Medulla oblongata (tissue), 1 donor: Measurements from ENCODE around the gene CNIH2.
"Not testable (repeated sequence)": the region's sequence is repeated elsewhere in the genome, so short reads cannot be mapped to it uniquely, and the experiment has no call there.

Source experiments
- DNase-seq: peaks from one replicate; pipeline ENCODE4 v3.0.0-alpha.2; 2015; ENCODE audit errors: extremely low spot score

Gene CNIH2

DNA sequence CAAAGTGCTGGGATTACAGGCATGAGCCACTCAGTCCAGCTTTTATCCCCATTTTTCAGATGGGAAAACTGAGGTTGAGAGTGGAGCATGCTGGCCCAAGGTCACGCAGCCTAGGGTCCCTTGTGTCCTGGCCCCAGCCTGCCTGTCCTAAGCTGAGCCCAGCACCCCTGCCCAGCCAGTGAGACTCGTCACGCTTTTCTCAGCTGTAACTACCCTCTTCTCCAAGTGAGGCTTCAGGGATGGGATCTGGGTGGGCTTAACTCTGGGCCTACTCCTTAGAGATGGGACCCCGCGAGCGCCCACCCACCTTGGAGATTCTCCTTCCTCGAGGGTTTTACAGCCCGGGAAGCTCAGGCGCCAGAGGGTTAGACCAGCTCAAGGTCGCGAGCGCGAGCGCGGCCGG, 13.3 kb downstream of the CNIH2 start:
- peak; percentile 14 for DNase-seq

DNA sequence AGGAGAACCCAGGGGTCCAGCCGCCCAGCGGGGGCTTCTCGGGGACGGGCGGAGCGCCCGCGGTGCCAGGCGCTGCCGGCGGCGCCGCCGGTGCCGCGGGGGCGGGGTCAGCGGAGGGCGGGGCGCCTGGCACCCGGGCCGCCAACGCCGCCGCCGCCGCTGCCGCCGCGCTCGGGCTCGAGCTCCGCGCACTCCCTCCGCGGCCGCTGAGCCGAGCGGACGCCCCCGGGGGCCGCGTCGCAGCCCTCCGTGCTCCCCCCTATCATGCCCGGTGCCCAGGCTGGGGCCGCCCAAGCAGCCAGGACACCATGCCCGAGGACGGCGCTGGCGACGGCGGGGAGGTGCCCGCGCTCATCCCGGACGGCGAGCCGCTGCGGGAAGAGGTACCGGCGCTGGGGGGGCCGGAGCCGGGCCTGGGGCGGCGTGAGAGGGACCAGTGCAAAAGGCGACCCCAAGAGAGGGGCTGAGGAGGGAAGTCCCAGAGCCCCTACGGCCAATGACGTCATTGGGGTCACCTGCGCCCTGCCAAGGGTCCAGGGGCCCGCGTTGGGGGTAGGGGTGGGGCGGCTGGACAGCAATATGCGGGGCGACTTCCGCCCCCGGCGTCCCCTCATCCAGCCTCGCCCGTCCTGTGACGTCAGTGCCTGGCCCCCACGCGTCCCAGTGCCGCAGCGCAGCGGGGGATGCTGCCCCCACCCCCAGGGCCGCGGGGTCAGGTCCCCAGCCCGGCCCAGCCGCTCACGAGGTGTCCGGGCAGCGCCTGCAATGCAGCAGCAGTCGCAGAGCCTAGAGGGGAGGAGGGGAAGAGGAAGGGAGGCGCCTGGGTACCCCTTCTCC, 13.9 kb downstream of the CNIH2 start, which contains the start of gene TMEM151A:
Gene TMEM151A, plus strand, starts transcription at position 189 of the 837 bp plus-strand sequence. Its CDS starts 120 bp downstream, at position 309.
- peak; percentile 43 for DNase-seq

DNA sequence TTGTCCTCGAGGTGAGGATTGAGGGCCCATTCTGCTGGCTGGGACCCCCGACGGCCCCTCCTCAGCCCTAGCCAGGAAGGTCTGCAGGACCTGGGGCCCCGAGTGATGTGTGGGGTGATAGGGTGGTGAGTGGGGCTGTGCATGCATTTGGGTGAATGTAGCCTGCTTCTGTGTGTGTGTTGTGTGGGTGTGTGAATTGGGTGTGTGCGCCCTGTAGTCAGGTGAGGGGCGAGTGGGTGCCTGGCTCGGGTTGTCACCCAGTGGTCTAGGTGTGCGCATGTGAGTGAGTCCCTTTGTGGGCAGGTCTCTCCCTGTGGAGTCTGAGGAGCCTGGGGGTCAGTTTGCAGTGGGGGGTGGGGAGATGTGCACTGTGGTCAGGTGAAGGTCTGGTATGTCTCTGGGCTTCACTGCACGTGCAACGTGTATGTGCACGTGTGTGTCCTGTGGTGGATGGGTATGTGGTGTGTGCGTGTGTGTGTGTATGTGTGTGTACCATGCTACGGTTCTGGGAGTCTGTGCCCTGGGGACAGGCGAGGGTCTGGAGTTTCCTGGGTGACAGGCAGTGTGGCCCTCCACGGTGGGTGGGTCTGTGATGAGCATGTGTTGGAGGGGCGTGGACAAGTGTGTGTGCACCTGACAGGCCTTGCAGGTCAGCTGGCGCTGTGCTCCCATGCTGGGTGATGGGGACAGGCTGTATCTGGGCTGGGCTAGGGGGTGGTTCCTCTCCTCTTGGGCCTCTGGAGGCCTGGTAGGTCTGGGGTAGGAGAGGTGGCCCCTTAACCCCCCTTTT, 14.8 kb downstream of the CNIH2 start:
- DNase-seq = peak; percentile 25

DNA sequence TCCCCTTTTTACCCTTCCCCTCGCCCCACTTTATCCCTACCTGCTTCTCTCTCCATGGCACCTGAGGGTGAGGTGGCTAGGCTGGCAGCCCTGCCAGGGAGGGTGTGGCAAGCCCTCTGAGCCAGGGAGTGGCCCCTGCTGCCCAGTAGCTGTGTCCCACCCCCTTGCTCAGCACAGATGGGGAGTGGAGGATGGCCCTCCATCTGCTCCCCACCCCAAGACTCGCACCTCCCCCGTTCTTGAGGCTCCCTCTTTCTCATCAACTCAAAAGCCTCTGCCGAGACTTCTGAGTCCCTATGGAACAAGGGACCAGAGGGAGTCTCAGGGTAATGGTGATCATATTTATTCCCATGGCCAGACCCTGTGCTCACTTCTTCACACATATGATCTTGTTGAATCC, 15.4 kb downstream of the CNIH2 start:
- no peak for DNase-seq

DNA sequence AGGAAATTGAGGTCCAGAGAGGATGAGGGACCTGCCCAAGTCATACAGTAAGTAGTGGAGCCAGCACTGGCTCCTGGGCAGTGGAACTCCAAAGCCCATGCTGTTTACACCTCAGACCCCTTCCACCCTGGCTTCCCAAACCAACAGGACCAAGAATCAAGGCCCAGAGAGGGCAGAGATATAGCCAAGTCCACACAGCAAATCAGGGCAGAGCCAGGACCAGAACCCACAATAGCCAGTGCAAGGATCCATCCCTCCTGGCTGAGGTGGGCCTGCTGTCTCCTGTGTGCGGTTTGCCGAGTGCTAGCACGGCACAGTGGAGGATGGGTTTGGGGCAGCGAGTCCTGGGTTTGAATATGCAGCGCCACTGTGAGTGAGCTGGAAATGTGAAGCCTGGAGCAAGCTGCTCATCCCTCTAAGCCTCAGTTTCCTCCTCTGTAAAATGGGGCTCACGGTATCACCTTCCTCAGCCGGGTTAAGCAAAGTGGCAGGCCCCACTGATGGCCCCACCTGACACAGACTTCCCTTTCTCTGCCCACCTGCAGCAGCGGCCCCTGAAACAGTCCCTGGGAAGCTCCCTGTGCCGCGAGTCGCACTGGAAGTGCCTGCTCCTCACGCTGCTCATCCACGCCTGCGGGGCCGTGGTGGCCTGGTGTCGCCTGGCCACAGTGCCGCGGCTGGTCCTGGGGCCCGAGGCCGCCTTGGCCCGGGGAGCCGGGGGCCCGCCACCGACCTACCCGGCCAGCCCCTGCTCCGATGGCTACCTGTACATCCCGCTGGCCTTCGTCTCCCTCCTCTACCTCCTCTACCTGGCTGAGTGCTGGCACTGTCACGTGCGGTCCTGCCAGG, 16.0 kb downstream of the CNIH2 start:
- no peak for DNase-seq

DNA sequence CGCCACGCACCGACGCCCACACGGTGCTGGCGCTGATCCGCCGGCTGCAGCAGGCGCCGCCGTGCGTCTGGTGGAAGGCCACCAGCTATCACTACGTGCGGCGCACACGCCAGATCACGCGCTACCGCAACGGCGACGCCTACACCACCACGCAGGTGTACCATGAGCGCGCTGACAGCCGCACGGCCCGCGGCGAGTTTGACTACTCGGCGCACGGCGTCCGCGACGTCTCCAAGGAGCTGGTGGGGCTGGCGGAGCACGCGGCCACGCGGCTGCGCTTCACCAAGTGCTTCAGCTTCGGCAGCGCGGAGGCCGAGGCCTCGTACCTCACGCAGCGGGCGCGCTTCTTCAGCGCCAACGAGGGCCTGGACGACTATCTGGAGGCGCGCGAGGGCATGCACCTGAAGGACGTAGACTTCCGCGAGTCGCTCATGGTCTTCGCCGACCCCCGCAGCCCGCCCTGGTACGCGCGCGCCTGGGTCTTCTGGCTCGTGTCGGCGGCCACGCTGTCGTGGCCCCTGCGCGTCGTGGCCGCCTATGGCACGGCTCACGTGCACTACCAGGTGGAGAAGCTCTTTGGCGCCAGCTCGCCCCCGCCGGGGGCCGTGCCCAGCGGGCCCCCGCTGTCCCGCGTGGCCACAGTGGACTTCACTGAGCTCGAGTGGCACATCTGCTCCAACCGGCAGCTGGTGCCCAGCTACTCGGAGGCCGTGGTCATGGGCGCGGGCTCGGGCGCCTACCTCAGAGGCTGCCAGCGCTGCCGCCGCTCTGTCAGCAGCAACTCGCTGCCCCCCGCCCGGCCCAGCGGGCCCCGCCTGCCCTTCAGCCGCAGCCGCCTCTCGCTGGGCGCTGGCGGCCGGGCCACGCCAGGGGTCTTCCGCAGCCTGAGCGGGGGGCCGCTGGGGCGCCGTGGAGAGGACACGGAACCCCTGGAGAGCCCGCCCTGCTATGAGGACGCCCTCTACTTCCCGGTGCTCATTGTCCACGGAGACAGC, 16.9 kb downstream of the CNIH2 start:
- no peak for DNase-seq

DNA sequence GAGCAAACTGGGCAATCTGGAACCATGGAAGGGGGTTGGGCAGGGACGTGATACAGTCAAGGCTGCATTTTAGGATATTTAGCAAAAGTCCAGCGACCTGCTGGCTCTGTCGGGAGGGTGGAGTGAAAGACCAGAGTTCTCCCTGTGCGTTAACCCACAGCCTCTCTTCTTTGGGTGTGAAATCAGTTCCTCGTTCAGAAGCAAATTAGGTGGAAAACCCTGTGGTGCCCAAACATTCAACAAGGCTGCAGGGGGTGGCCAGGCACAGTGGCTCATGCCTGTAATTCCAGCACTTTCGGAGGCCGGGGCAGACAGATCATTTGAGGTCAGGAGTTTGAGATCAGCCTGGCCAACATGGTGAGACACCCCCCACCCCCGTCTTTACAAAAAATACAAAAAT, 19.6 kb downstream of the CNIH2 start:
- no peak for DNase-seq

DNA sequence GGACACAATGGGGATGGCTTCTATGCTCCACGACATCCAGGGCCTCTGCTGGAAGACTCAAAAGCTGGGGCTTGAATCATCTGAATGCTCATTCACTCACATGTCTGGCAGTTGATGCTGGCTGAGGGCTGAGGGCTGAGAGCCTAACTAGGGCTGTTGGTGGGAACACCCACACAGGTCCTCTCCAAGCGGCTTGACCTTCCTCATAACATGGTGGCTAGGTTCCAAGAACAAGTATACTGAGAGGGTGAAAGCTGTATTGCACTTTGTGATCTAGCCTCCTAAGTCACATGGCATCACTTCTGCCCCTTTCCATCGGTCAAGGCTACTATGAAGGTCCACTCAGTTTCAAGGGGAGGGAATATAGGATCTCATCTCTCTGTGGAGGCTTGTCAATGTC, 21.2 kb downstream of the CNIH2 start:
- DNase-seq = no peak

DNA sequence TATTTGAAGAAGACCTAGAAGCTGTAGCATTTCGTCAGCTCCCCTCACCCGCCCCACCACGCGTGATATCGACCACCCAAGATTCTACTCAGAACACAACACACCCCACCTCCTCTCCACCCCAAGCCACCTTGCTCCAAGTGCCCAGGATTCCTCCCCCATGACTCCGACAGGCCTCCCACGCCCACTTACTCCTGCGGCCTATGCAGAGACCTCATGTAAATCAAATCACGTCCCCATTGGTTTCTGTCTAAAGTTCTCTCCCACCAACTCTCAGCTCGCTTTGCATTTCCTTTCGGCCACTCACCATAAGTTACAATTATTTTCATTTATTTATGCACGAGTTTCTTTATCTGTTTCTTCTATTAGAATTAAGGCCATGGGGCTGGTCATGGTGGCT, 24.7 kb downstream of the CNIH2 start:
- DNase-seq = no peak

DNA sequence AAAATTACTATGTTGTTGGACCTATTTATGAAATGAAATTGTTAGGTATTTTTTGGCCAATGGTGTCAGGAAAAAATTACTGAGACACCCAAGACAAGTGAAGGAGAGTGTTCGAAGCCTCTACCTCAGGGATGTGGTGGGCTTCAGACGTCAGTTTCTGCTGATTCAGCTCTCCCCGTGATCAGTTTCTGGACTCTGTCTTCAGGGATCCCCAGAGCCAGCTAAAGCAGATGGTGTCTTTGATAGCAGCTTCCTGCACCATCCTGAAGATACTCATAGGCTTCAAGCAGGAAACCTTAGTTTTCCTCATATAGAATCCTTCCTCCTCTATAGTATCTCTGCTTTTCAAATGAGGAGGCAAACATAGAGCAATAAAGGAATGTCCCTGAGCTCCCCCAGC, 31.5 kb downstream of the CNIH2 start:
- DNase-seq = no peak

DNA sequence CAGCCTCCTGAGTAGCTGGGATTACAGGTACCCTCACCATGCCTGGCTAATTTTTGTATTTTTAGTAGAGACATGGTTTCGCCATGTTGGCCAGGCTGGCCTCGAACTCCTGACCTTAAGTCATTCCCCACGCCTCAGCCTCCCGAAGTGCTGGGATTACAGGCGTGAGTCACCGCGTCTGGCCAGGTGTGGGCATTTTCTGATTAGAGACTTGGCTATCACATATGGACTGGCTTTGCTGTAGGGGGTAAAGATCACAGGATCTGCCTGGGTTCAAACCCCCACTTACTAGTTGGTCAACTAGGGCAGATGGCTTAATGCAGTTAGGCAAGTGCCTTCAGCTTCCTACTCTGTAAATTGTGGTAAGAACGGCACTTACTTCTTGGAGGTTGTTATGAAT, 32.3 kb downstream of the CNIH2 start:
- no peak for DNase-seq

DNA sequence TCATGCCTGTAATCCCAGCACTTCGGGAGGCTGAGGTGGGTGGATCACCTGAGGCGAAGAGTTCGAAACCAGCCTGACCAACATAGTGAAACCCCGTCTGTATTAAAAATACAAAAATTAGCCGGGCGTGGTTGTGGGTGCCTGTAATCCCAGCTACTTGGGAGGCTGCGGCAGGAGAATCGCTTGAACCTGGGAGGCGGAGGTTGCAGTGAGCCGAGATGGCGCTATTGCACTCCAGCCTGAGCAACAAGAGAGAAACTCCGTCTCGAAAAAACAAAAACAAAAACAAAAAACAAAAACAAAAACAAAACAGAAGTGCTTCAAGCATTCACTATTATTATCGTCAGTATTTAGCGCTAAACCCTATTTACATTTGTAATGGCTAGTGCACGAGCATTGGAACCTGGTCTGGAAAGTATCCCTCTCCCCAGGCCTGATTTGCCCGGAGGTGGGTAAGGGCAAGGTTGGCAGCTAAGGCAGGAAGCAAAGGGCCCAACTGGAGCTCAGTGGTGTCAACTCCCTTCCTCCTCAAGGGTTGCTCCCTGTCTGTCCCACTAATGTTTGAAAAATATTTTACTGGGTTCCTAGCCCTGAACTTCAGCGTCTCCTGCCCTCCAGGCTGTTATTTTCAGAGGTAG, 32.9 kb downstream of the CNIH2 start:
- not testable (repeated sequence) for DNase-seq

DNA sequence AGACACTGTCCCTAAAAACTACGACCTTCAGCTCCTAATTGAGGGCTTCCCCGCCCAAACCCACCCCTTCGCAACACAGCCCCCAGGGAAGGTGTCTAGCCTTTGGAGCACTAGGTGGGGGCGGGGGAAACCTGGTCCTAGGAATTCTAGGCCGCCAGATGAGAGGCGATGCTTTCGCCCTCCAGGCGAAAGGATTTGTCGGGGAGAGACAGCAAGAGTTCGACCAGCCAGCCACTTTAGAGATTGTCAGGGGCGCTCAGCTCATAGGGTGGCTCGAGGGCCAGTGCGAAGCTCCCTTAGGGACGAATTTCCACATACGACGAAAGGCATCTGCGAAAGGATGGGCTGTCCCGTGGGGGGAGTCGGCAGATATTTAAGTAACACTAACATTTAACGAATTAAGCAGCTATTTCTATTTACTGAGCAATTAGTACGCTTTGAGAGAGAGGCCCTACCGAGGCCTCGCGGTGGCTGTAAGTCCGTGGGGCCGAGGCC, 33.5 kb downstream of the CNIH2 start:
- no peak for DNase-seq

DNA sequence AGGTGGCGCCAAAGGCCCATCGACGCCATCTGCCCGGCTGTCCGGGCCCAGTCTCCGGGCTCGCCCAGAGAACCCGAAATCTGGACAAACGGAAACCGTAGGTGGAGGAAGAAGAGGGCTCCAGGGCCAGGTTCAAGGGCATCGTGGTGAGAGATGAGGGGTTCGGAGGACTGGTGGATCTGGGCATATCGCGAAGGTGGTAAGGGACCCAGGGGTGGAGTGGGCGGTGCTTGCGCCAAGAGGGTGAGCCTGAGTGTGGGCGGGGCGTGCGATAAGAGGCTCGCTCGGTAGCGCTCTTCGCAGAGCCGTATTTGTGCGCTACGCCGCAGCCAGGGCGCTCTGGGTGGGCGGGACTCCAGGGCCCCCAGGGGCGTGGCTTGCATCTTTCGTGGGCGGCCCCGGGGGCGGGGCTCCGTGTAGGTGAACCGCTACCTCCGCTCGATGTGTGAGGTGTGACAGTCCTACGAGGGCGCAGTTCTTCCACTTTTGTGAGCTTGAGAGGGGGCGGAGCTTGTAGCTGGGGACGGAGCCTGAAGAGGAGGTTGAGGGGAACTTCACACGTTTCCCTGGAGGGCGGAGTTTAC, 34.1 kb downstream of the CNIH2 start:
- peak; percentile 88 for DNase-seq

DNA sequence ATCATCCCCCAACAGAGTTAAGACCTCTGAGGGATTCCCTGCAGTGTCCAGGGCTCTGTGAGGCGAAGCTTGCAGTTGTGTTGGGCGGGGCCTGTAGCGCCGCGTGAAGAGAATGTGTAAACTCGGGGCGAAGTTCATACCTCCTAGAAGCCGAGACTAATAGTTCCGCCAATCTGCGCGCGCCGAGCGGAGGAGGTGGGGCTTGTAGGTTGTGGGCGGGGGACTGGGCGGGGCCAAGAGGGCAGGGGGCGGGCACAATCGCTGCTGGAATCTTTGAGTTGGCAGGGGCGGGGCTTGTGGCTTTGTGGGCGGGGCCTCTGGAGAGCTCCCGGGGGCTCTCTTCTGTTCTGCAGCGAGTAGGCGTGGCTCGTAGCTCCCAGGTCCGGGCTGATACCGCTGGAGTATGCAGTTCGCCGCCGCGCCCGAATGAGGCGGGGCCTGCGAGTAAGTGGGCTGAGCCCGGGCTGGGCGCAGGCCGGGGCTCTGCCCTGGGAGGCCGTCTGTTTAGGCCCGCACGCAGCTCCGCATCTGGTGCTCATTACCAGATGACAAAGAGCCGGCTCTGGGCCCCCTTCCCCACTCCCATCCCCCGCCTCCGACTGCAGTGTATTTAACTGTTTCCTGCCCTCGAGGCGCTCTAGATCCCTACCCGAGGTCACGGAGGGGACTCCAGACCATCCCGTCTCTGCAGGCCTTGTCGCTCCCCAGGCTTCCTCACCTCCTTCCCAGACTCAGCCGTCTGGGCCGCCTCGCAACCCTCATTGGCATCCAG, 34.8 kb downstream of the CNIH2 start:
- peak; percentile 95 for DNase-seq

DNA sequence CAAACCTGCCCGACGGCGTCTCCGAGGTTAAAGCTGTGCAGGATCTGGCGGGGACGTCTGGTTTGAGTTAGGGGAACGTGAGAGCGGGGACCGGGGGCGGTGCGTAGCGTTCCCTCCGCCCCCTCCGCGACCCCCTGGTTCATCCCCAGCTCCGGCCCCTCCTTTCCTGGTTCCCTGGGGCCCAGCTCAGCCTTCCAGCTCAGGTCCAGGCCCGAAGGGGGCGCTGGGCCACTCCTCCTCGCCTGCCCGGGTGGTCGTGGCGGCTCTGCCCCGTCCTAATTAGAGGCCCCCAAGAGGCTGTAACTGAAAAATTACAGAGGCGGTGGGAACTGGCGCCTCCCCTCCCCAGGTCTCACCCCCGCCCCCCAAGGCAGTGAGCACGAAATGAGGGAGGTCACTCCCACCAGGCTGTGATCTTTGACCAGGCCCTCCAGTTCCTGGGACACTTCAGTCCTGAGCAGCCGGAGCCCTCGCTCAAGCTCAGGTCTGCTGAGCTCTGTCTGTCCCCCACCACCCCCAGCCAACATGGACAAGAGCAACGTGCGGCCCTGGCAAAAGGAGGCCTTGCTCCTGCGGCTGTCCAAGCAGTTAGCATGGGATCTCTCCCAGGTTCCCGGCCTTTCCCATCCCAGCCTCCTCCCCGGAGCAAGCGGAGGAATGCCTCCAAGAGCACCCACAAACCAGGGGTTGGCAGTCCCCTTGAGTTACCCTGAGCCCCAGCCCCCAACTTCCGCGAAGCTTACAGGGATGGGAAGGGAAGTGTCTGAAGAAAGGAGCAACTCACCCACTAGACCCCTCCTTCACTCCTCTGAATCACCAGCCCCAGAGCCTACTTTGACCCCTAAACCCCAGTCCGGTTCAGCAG, 35.6 kb downstream of the CNIH2 start:
- no peak for DNase-seq

DNA sequence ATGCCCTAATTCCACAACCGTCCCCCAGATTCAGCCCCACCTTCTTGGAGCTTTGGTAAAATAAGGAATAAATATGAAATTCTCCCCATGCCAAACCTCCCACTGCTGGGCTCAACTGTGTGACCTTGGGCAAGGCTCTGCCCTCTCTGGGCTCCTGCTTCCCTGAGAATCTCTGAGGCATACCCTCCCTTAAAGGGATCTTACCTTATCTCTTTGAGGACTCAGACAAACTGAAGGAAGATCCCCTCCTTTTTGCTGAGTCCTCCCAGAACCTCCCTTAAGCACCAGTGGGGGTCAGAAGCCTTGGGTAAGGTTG, 36.2 kb downstream of the CNIH2 start:
- no peak for DNase-seq
